Activated naive CD8-positive, alpha-beta T cell treated with anti-CD3 and anti-CD28 coated beads, Interleukin-2, amount 10 ng/mL, durations not matched to agents 7 days and 5 days (primary cell): ENCODE measurements around the gene KCND1. TPM values are rescaled to one million over a fixed set of nuclear protein-coding genes. Genes with fewer than 3 reads are reported as not detected.
"Not testable (repeated sequence)": the region's sequence is repeated elsewhere in the genome, so short reads cannot be mapped to it uniquely, and the experiment has no call there.

ENCODE experiments used
- ATAC-seq: fragments of 150-1000 bp; cut with Tn5 transposase; one replicate; pipeline ENCODE4 v1.10.0; 2021; ENCODE audit warnings: low read depth, moderate library complexity
- POLR2A ChIA-PET: fragments of 350-600 bp; sonication (Branson Sonifier 250); formaldehyde crosslinking; loops from one replicate; lab custom pipeline; 2021; ENCODE audit warnings: antibody characterized with exemption; lab: Charles Lee
- DNase-seq: peaks from one replicate; pipeline ENCODE4 v3.0.0; 2021
- H3K27ac Mint-ChIP-seq: one replicate; pipeline ENCODE4 v1.8.0; 2022; ENCODE audit warnings: mild to moderate bottlenecking, mixed read lengths
- H3K27me3 Mint-ChIP-seq: one replicate; pipeline ENCODE4 v1.8.0; 2022; ENCODE audit warnings: mild to moderate bottlenecking, moderate library complexity, mixed read lengths
- H3K36me3 Mint-ChIP-seq: one replicate; pipeline ENCODE4 v1.8.0; 2021; ENCODE audit warnings: mild to moderate bottlenecking, mixed read lengths
- H3K4me1 Mint-ChIP-seq: one replicate; pipeline ENCODE4 v1.8.0; 2021; ENCODE audit warnings: mixed read lengths
- H3K4me3 Mint-ChIP-seq: one replicate; pipeline ENCODE4 v1.8.0; 2022; ENCODE audit warnings: mild to moderate bottlenecking, moderate library complexity, mixed read lengths
- H3K9me3 Mint-ChIP-seq: one replicate; pipeline ENCODE4 v1.8.0; 2021; ENCODE audit warnings: mixed read lengths
- total RNA-seq, 2 experiments: library from RNA; stranded (reverse); gene quantifications; one replicate each; pipeline ENCODE4 v1.2.3, GENCODE V29; 2021

KCND1 gene
- total RNA-seq, 2 experiments from 2014 or later = 5.6 to 5.9 TPM

GRCh38 chrX:48992341-48992740 lies 20.7 kb upstream of the KCND1 start:
- Mint-ChIP-seq H3K27ac (no peak overlapping the region), H3K9me3 (no peaks in the 10 kb centered on the region), H3K27me3 (no peaks in the 10 kb centered on the region), H3K36me3 (peaks cover 23% of the 10 kb centered on the region), H3K4me1 (peaks cover 3% of the 10 kb centered on the region), H3K4me3 (no peak overlapping the region)
- DNase-seq (no peak), ATAC-seq (no peak)
- POLR2A ChIA-PET = no interaction called here

GRCh38 chrX:48989483-48989882 lies 17.8 kb upstream of the KCND1 start:
- POLR2A ChIA-PET = no interaction called here
- Mint-ChIP-seq H3K27ac (no peak overlapping the region), H3K4me1 (no peaks in the 10 kb centered on the region), H3K9me3 (no peaks in the 10 kb centered on the region), H3K4me3 (no peak overlapping the region), H3K27me3 (no peaks in the 10 kb centered on the region), H3K36me3 (peaks cover 14% of the 10 kb centered on the region)
- DNase-seq (no peak), ATAC-seq (no peak)

- ATAC-seq (no peak), DNase-seq (no peak)
- Mint-ChIP-seq H3K27ac (no peak overlapping the region), H3K9me3 (no peaks in the 10 kb centered on the region), H3K36me3 (peaks cover 20% of the 10 kb centered on the region), H3K27me3 (no peaks in the 10 kb centered on the region), H3K4me1 (no peaks in the 10 kb centered on the region), H3K4me3 (no peak overlapping the region)
- POLR2A ChIA-PET = interaction anchor here (0.6 kb wide), 1 partner anchor 163 kb away, joined by 3 read pairs; no protein-coding TSS in a partner anchor
Observed at GRCh38 chrX:48983896-48984295, 12.3 kb upstream of the KCND1 start.

- ATAC-seq = no peak
- H3K27me3 Mint-ChIP-seq = no peaks in the 10 kb centered on the region
- H3K9me3 Mint-ChIP-seq = no peaks in the 10 kb centered on the region
- H3K36me3 Mint-ChIP-seq = peaks cover 20% of the 10 kb centered on the region
- no peak for DNase-seq
- H3K27ac Mint-ChIP-seq = no peak overlapping the region
- H3K4me3 Mint-ChIP-seq = no peak overlapping the region
- POLR2A ChIA-PET = no interaction called here
- H3K4me1 Mint-ChIP-seq = no peaks in the 10 kb centered on the region
Observed at GRCh38 chrX:48983081-48983480, 11.4 kb upstream of the KCND1 start.

DNA sequence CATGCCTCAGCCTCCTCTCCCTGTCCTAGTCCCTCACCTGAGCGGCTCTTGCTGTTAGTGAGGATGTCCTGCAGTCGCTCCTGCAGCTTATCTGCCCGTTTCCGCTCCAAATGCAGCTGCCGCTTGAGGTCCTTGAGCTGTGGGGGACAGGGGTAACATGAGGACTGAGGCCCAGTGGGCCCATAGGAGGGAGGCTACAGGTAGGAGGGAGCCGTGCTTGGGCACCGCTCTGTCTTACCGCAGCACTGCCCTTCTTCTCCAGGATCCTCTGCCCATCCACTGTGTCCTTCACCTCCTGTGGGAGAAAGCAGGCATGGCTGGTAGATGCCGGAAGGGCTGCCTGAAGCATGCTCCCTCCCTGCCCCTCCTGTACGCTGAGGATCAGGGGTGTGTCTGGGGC lies 9.5 kb upstream of the KCND1 start:
- Mint-ChIP-seq H3K27ac (no peak overlapping the region), H3K9me3 (no peaks in the 10 kb centered on the region), H3K4me1 (peaks cover 6% of the 10 kb centered on the region), H3K36me3 (peaks cover 29% of the 10 kb centered on the region), H3K27me3 (no peaks in the 10 kb centered on the region), H3K4me3 (no peak overlapping the region)
- no peak for DNase-seq
- no peak for ATAC-seq
- POLR2A ChIA-PET = interaction anchor here (1.6 kb wide), 1 partner anchor 9 kb away, joined by 4 read pairs; the partner anchor contains the start of gene KCND1

- H3K27me3 Mint-ChIP-seq, DNase-seq, POLR2A ChIA-PET, H3K9me3 Mint-ChIP-seq, H3K4me3 Mint-ChIP-seq, ATAC-seq, H3K27ac Mint-ChIP-seq: not testable (repeated sequence)
- Mint-ChIP-seq H3K4me1 (peaks cover 11% of the 10 kb centered on the region), H3K36me3 (peaks cover 29% of the 10 kb centered on the region)
Observed at GRCh38 chrX:48980341-48980740, 8.7 kb upstream of the KCND1 start.

DNA sequence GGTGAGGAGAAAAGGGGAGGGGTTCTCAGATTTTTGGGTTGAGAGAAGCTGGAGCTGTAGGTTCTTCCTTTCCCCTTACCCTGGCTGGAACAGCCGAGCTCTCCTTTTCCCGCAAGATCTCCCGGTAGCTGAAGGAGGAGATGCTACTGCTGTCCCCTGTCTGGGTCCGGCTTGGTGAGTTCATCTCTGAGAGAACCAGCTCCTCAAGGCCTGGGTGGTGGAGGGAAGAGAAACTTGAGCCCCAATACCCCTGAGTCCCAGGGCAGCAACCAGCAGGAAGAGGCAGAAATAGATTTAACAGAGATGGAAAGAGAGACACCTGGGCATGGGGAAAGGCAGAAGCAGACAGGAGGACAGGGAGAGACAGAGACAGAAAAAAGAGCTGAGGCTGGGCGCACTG lies 6.6 kb upstream of the KCND1 start:
- peaks cover 31% of the 10 kb centered on the region for H3K36me3 Mint-ChIP-seq
- no peaks in the 10 kb centered on the region for H3K27me3 Mint-ChIP-seq
- ATAC-seq = no peak
- peaks cover 15% of the 10 kb centered on the region for H3K4me1 Mint-ChIP-seq
- H3K4me3 Mint-ChIP-seq = no peak overlapping the region
- H3K27ac Mint-ChIP-seq = no peak overlapping the region
- no peak for DNase-seq
- no peaks in the 10 kb centered on the region for H3K9me3 Mint-ChIP-seq
- POLR2A ChIA-PET = no interaction called here

DNA sequence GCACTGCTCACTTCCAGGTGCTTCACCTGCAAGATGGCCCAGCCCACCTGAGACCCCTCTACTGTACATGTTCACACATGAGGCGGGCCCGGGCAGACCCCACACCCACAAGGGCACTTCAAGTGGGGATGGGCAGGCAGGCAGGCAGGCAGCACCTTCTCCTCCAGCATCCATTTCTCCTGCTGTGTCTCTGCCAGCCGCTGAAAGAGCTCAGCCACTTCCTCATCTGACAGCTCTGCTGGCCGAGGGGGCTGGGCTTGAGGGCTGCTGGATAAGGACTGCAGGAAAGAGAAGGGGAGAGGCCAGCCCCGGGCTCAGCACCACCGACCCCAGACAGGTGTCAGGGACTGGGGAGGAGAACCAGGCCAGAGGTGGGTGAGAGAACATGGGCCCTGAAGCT lies 4.4 kb upstream of the KCND1 start:
- Mint-ChIP-seq H3K36me3 (peaks cover 33% of the 10 kb centered on the region), H3K27me3 (no peaks in the 10 kb centered on the region), H3K4me1 (peaks cover 22% of the 10 kb centered on the region), H3K4me3 (no peak overlapping the region), H3K27ac (peak overlapping the region; percentile 83), H3K9me3 (no peaks in the 10 kb centered on the region)
- DNase-seq = no peak
- POLR2A ChIA-PET = interaction anchor here (1.0 kb wide), 1 partner anchor 17 kb away, joined by 3 read pairs; no protein-coding TSS in a partner anchor
- ATAC-seq = peak; percentile 39

GRCh38 chrX:48975541-48975940 lies 3.9 kb upstream of the KCND1 start:
- no peaks in the 10 kb centered on the region for H3K9me3 Mint-ChIP-seq

DNA sequence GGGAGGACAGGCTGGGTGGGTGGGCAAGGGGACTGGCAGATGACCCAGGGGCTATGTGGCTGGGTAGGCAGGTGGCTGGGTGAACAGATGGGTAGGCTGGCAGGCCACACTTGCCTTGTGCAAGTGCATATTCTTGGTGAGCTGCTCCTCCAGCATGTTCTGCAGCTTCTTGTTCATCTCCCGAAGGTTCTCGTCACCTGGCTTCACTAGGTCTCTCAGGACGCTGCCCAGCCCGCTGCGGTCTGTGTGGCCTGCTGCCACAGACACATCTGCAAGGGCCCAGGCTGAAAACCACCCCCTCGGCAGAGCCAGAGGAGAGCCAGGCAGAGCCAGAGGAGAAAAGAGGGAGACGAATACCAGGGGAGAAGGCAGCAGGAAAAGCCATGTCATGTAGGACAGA lies 3.4 kb upstream of the KCND1 start:
- ATAC-seq = no peak
- no peak overlapping the region for H3K4me3 Mint-ChIP-seq
- DNase-seq = no peak
- H3K27me3 Mint-ChIP-seq = no peaks in the 10 kb centered on the region
- POLR2A ChIA-PET = no interaction called here
- peaks cover 29% of the 10 kb centered on the region for H3K36me3 Mint-ChIP-seq
- H3K27ac Mint-ChIP-seq = peak overlapping the region; percentile 67
- peaks cover 22% of the 10 kb centered on the region for H3K4me1 Mint-ChIP-seq
- H3K9me3 Mint-ChIP-seq = no peaks in the 10 kb centered on the region

More at GRCh38 chrX:48975541-48975940, 3.9 kb upstream of the KCND1 start:
- no peak for ATAC-seq
- DNase-seq = no peak
- peak overlapping the region; percentile 67 for H3K27ac Mint-ChIP-seq
- peak overlapping the region; percentile 20 for H3K4me3 Mint-ChIP-seq
- no peaks in the 10 kb centered on the region for H3K27me3 Mint-ChIP-seq
- H3K4me1 Mint-ChIP-seq = peaks cover 22% of the 10 kb centered on the region
- POLR2A ChIA-PET = interaction anchor here (1.0 kb wide), 1 partner anchor 17 kb away, joined by 3 read pairs; no protein-coding TSS in a partner anchor
- H3K36me3 Mint-ChIP-seq = peaks cover 31% of the 10 kb centered on the region

DNA sequence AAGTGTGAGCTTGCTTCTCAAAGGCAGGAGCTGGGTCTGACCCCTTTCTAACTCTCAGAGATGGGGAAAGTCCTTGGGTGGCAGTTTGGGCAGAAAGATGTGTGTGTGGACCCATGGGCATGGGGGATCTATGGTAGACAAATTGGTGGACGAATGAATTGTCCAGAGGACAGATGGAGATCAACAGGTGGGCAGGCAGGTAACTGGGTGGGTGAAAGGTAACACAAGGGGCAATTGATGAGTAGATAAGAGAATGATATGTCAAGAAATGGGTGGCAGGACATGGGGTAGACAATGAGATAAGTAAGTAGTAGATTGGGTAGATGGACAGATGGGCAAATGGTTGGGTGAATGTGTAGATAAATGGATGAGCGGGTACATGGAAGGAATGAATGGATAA lies 2.9 kb upstream of the KCND1 start:
- Mint-ChIP-seq H3K36me3 (peaks cover 29% of the 10 kb centered on the region), H3K27ac (peak overlapping the region; percentile 35), H3K27me3 (no peaks in the 10 kb centered on the region), H3K4me3 (no peak overlapping the region), H3K9me3 (no peaks in the 10 kb centered on the region), H3K4me1 (peaks cover 22% of the 10 kb centered on the region)
- DNase-seq (no peak), ATAC-seq (no peak)
- POLR2A ChIA-PET = no interaction called here

GRCh38 chrX:48974033-48974432 lies 2.4 kb upstream of the KCND1 start:
- no peak overlapping the region for H3K27ac Mint-ChIP-seq
- peaks cover 29% of the 10 kb centered on the region for H3K36me3 Mint-ChIP-seq
- H3K4me3 Mint-ChIP-seq = no peak overlapping the region
- no peak for ATAC-seq
- POLR2A ChIA-PET = no interaction called here
- peaks cover 22% of the 10 kb centered on the region for H3K4me1 Mint-ChIP-seq
- H3K27me3 Mint-ChIP-seq = no peaks in the 10 kb centered on the region
- no peak for DNase-seq
- no peaks in the 10 kb centered on the region for H3K9me3 Mint-ChIP-seq

DNA sequence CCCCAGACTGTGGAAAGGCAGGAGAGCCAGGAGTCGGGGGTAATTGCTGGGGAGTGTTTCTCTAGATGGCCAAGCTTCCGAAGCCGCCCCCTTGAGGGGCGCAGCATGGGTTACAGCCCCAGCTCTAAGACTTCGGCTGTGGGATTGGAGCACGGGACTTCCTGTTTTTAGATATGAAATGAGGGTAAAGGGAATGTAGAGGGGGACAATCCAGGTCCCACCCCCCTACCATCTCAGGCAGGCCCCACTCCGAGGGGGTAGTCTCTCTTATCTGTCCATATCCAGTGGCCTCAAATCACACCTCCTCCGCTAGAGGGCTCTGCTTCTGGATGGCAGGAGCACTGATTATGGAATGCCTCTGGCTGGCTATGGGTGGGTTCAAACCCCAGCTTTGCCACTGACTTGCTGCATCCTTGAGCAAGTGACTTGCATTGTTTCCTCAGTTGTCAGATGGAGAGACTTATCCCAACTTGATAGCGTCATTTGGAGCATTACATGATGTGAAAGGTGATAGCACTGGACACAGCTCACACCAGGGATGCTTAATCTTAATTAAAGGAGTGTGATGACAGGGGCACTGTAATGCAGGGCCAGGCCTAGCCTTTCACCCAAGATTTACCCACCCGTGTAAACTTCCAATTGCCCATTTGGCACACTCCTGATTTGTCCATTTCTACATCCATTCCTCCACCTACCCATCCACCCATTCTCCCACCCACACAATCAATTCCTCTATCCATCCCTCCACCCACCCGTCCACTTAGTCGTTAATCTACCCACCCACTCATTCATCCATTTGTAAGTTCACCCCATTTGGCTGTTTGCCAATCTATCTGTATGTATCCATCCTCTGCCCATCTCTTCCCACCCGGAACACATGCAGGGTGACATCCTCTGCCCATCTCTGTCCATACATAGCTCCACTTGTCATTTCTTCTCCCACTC lies 848 bp upstream of the KCND1 start:
- DNase-seq (no peak), ATAC-seq (peak; percentile 41)
- Mint-ChIP-seq H3K4me1 (peaks cover 20% of the 10 kb centered on the region), H3K27me3 (no peaks in the 10 kb centered on the region), H3K9me3 (no peaks in the 10 kb centered on the region), H3K4me3 (no peak overlapping the region), H3K27ac (peak overlapping the region; percentile 19), H3K36me3 (peaks cover 17% of the 10 kb centered on the region)
- POLR2A ChIA-PET = interaction anchor here (0.7 to 1.8 kb wide), 5 partner anchors 9 to 70 kb away, joined by 3 to 5 read pairs (median 4); partner anchors contain the start of genes GRIPAP1 and TFE3

DNA sequence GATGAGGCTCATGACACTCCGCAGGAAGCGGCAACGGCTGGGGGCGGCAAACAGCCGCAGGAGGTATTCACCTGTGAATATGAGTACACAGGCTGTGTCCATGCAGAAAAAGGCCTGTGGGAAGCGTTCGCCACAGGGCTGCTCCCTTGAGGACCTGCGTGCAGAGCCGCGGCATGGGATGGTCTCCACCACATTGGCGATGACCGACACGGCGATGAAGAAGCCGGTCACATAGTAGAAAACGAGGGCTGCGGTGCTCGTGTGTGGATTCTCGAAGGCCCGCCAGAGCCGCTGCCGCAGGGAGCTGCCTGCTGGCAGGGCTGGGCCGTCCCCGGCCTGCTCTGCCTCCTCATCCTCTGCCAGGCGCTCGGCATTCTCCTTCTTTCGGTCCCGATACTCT lies 2.2 kb downstream of the KCND1 start:
- POLR2A ChIA-PET = no interaction called here
- Mint-ChIP-seq H3K36me3 (peaks cover 11% of the 10 kb centered on the region), H3K4me1 (peaks cover 7% of the 10 kb centered on the region), H3K27me3 (no peaks in the 10 kb centered on the region), H3K9me3 (no peaks in the 10 kb centered on the region), H3K4me3 (no peak overlapping the region), H3K27ac (no peak overlapping the region)
- no peak for ATAC-seq
- no peak for DNase-seq
